ENCODE measurements around the gene SLCO1B1.
"Not testable (repeated sequence)": the region's sequence is repeated elsewhere in the genome, so short reads cannot be mapped to it uniquely, and the experiment has no call there.

SLCO1B1 gene

DNA sequence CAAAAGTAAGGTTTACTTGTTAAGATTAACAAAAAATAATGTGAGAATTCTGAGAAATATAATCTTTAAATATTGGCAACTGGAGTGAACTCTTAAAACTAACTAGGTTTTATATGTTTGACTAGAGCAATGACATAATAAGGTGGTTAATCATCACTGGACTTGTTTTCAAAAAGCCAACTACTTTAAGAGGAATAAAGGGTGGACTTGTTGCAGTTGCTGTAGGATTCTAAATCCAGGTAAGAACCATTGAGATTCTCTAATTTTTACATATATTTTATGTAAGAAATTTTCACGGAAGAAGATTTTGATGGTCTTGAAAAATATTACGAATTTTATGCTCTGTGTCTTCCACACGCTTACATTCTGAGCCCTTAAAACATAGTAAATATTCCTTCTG, at the start of gene SLCO1B1:
Gene SLCO1B1, plus strand, starts transcription at position 197 of the 400 bp plus-strand sequence. CDS start 10,381 bp downstream, outside the sequence.
- DNase-seq = no peak

DNA sequence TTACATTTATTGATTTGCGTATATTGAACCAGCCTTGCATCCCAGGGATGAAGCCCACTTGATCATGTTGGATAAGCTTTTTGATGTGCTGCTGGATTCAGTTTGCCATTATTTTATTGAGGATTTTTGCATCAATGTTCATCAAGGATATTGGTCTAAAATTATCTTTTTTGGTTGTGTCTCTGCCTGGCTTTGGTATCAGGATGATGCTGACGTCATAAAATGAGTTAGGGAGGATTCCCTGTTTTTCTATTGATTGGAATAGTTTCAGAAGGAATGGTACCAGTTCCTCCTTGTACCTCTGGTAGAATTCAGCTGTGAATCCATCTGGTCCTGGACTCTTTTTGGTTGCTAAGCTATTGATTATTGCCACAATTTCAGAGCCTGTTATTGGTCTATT, 46.2 kb upstream of the SLCO1B1 start:
- DNase-seq = not testable (repeated sequence)

- no peak for DNase-seq
Measured at GRCh38 chr12:21111732-21112131, 19.3 kb upstream of the SLCO1B1 start.

GRCh38 chr12:21113266-21113665, 17.7 kb upstream of the SLCO1B1 start:
- no peak for DNase-seq

DNA sequence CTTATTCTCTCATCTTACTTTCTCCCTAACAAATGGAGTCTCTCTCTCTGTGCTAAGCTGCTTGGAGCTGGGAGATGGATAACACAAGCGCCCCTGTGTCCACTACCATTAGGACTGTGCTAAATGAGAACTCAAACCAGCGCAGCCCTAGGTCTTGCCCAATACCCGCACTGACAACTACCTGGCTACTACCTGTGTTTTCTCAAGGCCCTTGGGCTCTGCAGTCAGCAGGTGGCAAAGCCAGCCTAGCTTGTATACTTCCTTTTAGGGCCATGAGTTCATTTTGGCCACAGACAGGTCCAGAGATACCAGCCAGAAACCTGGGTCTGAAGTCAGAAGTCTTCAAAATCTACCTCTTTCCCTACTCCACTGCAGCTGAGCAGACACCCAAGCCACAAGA, 13.0 kb upstream of the SLCO1B1 start:
- no peak for DNase-seq

GRCh38 chr12:21118760-21119159, 12.2 kb upstream of the SLCO1B1 start:
- no peak for DNase-seq

- no peak for DNase-seq
Measured at GRCh38 chr12:21129351-21129750, 1.6 kb upstream of the SLCO1B1 start.

DNA sequence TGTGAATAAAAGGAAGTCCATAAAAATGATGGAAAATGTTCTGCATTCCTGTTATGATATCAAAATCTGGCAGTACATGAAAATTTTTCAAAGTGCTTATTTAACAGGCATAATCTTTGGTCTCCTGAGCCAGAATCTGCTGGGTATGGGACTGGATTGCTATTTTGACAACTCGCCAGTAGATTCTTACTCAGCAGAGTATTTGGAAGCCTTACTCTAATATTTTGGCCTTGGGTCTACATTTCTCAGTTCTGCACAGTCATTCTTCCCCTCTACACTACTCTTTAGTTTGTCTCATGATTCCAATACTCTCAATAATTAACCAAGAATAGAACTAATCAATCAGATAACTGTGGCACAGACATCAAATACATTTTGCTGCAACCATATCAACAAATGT, 1.1 kb upstream of the SLCO1B1 start:
- DNase-seq = no peak

DNA sequence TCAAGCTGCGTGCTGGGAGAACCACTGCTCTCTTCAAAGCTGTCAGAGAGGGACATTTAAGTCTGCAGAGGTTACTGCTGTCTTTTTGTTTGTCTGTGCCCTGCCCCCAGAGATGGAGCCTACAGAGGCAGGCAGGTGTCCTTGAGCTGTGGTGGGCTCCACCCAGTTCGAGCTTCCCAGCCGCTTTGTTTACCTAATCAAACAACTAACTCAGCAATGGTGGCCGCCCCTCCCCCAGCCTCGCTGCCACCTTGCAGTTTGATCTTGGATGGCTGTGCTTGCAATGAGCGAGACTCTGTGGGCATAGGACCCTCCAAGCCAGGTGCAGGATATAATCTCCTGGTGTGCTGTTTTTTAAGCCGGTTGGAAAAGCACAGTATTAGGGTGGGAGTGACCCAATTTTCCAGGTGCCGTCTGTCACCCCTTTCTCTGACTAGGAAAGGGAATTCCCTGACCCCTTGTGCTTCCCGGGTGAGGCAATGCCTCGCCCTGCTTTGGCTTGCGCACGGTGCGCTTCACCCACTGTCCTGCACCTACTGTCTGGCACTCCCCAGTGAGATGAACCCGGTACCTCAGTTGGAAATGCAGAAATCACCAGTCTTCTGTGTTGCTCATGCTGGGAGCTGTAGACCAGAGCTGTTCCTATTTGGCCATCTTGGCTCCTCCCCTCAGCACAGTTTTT, 6.5 kb downstream of the SLCO1B1 start:
- DNase-seq = not testable (repeated sequence)

GRCh38 chr12:21138016-21138415, 7.0 kb downstream of the SLCO1B1 start:
- DNase-seq = no peak

DNA sequence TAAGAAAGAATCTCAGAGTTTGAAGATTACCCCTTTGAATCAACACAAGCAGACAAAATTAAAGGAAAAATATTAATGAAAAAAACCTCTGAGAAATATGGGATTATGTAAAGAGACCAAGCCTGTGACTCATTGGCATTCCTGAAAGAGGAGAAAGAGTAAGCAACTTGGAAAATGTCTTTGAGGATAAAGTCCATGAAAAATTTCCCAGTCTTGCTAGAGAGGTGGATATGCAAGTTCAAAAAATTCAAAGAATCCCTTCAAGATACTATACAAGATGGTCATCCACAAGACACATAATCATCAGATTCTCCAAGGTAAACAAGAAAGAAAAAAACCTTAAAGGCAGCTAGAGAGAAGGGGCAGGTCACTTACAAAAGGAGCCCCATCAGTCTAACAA, 13.3 kb downstream of the SLCO1B1 start:
- DNase-seq = no peak

- DNase-seq = not testable (repeated sequence)
Measured at GRCh38 chr12:21149861-21150260, 18.9 kb downstream of the SLCO1B1 start.

DNA sequence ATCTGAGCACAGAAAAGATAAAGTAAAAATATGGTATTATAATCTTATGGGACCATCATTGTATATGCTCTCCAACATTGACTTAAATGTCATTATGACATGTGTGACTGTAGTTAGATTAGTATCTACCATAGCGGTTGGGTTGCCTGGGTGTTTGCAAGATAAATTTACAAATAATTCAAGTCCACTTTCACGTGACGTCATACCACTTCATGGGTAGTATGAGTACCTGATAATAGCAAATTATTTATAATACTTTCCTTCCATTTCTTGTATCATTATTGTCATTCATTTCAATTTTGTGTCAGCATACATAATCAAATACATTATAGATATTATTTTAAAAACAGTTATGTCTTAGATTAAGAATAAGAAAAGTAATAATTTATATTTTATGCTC, 20.2 kb downstream of the SLCO1B1 start:
- no peak for DNase-seq

DNA sequence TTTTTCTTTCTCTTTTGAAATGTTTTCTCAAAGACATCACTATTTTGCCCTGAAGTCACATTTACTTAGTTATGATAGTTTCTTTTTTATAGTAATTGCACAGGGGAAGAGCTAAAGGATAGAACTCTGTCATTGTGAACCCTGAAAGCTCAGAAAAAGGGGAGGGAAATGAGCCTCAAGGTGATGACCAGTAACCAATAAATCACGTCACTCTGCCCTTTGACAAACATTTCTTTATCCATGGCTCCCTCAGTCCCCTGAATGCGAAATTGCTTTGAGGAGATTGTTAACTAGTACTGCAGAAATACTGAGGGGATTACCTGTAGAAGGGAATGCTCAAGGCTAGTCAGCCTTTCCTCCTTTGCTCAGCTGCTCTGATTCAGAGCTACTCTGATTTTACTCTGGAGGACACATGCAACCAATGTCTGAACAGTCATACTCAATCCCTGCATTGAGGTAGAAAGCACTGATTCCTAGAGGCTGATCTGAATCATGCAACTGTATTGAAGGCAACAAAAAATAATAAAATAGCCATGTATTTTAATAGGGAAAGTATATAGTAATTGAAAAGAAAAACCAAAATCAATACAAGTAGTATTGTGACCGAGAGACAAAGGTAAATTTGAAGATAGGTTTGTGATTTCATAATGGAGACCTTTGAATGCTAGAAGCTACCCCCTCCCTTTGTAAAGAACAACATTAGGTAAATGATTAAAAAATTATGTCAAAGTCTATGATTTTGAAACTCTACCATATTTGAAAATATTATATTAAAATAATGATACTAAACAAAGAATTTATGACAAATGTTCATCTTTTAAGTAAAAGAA, 24.7 kb downstream of the SLCO1B1 start:
- DNase-seq = no peak

- no peak for DNase-seq
Measured at GRCh38 chr12:21165048-21165447, 34.1 kb downstream of the SLCO1B1 start.

GRCh38 chr12:21169878-21170472, 39.0 kb downstream of the SLCO1B1 start:
- peak; percentile 9 for DNase-seq

DNA sequence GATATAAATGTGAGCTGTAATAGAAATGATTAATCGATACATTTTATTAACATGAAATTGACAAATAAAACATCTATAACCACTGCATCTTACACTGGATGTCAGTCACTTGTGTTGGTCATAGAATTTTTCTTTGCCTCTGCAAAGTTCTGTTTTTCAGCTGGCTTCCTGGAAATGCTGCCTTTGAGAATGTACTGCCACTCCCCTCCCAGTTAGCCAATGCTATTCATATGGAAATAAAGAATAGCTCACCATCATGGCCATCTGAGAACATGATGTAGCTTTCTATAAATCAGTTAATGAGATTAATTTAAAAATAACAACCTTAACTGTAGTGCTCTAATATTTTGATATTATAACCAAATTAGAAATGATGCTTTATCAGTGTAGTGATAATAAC, 41.1 kb downstream of the SLCO1B1 start:
- no peak for DNase-seq

DNA sequence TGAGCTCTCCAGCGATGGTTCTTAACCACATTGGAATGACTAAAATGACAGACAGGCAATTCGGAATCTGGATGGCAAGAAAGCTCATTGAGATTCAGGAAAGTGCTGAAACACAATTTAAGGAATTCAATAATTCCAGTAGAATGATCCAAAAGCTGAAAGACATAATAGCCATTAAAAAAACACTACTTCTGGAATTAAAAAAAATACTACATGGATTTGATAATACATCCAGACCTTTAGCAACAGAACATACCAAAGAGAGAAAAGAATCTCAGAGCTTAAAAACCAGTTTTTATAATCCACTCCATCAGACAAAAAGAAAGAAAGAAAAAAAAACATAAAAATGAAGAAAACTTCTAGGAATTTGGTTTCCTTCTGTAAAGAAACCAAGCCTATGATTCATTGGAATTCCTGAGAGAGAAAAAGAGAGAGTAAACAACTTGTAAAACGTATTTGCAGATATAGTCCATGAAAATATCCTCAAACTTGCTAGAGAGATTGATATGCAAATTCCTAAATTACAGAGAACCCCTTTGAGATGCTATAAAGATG, 52.8 kb downstream of the SLCO1B1 start:
- DNase-seq = no peak

DNA sequence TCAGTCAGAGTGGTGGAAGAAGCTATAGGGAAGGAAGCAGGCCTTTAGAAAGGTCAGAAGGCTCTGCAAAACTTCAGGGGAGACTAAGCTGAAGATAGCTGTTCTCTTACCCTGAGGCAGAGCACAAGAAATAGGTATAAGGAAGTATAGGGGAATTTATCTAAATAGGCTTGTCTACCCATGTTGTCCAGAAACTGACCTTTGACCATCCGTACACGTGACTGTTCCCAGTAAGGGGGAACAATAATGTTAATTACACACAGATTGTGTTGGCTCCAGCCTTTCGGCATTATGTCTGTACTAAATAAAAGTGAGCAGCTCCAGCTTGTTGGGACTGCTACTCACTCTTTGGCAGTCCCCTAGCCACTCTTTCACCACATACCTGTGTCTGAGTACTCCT, 59.0 kb downstream of the SLCO1B1 start:
- no peak for DNase-seq

- peak; percentile 33 for DNase-seq
Measured at GRCh38 chr12:21214433-21214832, 83.4 kb downstream of the SLCO1B1 start.

- no peak for DNase-seq
Measured at GRCh38 chr12:21219206-21219605, 88.2 kb downstream of the SLCO1B1 start.

- DNase-seq = no peak
Measured at GRCh38 chr12:21220266-21220665, 89.3 kb downstream of the SLCO1B1 start.

DNA sequence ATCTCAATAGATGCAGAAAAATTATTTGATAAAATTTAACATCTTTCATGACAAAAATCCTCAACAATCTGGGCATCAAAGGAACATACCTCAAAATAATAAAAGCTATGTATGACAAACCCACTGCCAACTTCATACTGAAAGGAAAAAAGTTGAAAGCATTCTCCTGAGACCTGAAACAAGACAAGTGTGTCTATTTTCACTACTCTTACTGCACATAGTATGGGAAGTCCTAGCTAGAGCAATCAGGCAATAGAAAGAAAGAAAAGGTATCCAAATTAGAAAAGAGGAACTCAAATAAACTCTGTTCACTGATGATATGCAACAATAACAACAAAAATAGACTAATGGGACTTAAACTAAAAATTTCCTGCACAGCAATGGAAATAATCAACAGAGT, 90.1 kb downstream of the SLCO1B1 start:
- no peak for DNase-seq

GRCh38 chr12:21221778-21222177, 90.8 kb downstream of the SLCO1B1 start:
- DNase-seq = no peak

Data from DMS153 (cell line).